ENCODE measurements around the gene CCL17. TPM values are rescaled to one million over a fixed set of nuclear protein-coding genes. Genes with fewer than 3 reads are reported as not detected.

CCL17 gene
- total and polyA plus RNA-seq, 10 of the 15 experiments (the other 5 are each of a cell fraction or from before 2014, with no cell fraction given), result 1.2 to 84.9 (median 34.2) TPM

DNA sequence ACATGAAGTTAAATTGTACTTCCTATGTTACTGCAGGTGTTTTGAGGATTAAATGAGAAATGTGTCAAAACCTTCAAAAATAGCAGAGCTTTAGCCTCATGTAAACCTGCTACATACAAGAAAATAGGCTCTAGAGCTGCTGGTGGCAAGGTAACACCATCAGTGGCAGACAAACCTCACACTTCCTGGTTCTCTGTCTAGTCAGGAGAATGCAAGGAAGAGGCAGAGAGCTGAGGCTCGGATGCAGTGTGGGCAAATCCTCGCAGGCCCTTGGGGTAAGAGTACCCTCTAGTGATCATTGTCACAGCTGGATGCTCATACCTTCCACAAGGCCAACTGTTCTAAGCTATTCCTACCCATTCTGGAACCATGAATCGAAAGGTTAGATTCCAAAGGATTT is 28.4 kb downstream of the CCL17 start (continued):
- TF ChIP-seq, protein P1, sequence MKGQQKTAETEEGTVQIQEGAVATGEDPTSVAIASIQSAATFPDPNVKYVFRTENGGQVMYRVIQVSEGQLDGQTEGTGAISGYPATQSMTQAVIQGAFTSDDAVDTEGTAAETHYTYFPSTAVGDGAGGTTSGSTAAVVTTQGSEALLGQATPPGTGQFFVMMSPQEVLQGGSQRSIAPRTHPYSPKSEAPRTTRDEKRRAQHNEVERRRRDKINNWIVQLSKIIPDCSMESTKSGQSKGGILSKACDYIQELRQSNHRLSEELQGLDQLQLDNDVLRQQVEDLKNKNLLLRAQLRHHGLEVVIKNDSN (IDR thresholded peaks at IDR 0.05; ENCODE audit: borderline replicate concordance, extremely low read length, insufficient read depth, low read depth, low read length), result no peak
- TF ChIP-seq MYC (IDR thresholded peaks at IDR 0.05; ENCODE audit: insufficient read depth, insufficient read length, insufficient replicate concordance, low read length, severe bottlenecking) (no peak), SPI1 (IDR thresholded peaks at IDR 0.05; ENCODE audit: borderline replicate concordance, insufficient read depth, low read depth, low read length) (no peak), IKZF1 (conservative IDR thresholded peaks at IDR 0.05) (no peak), DPF2 (IDR thresholded peaks at IDR 0.05) (no peak), ASH2L (IDR thresholded peaks at IDR 0.05; ENCODE audit: borderline replicate concordance, low read depth) (no peak), FOXK2 (IDR thresholded peaks at IDR 0.05) (no peak)
- TF ChIP-seq, protein P2, sequence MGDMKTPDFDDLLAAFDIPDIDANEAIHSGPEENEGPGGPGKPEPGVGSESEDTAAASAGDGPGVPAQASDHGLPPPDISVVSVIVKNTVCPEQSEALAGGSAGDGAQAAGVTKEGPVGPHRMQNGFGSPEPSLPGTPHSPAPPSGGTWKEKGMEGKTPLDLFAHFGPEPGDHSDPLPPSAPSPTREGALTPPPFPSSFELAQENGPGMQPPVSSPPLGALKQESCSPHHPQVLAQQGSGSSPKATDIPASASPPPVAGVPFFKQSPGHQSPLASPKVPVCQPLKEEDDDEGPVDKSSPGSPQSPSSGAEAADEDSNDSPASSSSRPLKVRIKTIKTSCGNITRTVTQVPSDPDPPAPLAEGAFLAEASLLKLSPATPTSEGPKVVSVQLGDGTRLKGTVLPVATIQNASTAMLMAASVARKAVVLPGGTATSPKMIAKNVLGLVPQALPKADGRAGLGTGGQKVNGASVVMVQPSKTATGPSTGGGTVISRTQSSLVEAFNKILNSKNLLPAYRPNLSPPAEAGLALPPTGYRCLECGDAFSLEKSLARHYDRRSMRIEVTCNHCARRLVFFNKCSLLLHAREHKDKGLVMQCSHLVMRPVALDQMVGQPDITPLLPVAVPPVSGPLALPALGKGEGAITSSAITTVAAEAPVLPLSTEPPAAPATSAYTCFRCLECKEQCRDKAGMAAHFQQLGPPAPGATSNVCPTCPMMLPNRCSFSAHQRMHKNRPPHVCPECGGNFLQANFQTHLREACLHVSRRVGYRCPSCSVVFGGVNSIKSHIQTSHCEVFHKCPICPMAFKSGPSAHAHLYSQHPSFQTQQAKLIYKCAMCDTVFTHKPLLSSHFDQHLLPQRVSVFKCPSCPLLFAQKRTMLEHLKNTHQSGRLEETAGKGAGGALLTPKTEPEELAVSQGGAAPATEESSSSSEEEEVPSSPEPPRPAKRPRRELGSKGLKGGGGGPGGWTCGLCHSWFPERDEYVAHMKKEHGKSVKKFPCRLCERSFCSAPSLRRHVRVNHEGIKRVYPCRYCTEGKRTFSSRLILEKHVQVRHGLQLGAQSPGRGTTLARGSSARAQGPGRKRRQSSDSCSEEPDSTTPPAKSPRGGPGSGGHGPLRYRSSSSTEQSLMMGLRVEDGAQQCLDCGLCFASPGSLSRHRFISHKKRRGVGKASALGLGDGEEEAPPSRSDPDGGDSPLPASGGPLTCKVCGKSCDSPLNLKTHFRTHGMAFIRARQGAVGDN (IDR thresholded peaks at IDR 0.05), result no peak
- TF ChIP-seq, protein P3, sequence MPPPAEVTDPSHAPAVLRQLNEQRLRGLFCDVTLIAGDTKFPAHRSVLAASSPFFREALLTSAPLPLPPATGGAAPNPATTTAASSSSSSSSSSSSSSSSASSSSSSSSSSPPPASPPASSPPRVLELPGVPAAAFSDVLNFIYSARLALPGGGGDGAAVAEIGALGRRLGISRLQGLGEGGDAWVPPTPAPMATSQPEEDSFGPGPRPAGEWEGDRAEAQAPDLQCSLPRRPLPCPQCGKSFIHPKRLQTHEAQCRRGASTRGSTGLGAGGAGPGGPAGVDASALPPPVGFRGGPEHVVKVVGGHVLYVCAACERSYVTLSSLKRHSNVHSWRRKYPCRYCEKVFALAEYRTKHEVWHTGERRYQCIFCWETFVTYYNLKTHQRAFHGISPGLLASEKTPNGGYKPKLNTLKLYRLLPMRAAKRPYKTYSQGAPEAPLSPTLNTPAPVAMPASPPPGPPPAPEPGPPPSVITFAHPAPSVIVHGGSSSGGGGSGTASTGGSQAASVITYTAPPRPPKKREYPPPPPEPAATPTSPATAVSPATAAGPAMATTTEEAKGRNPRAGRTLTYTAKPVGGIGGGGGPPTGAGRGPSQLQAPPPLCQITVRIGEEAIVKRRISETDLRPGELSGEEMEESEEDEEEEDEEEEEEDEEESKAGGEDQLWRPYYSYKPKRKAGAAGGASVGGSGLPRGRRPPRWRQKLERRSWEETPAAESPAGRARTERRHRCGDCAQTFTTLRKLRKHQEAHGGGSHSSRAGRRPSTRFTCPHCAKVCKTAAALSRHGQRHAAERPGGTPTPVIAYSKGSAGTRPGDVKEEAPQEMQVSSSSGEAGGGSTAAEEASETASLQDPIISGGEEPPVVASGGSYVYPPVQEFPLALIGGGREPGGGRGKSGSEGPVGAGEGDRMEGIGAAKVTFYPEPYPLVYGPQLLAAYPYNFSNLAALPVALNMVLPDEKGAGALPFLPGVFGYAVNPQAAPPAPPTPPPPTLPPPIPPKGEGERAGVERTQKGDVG (CRISPR knock-in tag; IDR thresholded peaks at IDR 0.05), result no peak
- TF ChIP-seq, protein P4, sequence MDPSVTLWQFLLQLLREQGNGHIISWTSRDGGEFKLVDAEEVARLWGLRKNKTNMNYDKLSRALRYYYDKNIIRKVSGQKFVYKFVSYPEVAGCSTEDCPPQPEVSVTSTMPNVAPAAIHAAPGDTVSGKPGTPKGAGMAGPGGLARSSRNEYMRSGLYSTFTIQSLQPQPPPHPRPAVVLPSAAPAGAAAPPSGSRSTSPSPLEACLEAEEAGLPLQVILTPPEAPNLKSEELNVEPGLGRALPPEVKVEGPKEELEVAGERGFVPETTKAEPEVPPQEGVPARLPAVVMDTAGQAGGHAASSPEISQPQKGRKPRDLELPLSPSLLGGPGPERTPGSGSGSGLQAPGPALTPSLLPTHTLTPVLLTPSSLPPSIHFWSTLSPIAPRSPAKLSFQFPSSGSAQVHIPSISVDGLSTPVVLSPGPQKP (IDR thresholded peaks at IDR 0.05; ENCODE audit: low read depth, low read length), result no peak
- TF ChIP-seq, protein P5, sequence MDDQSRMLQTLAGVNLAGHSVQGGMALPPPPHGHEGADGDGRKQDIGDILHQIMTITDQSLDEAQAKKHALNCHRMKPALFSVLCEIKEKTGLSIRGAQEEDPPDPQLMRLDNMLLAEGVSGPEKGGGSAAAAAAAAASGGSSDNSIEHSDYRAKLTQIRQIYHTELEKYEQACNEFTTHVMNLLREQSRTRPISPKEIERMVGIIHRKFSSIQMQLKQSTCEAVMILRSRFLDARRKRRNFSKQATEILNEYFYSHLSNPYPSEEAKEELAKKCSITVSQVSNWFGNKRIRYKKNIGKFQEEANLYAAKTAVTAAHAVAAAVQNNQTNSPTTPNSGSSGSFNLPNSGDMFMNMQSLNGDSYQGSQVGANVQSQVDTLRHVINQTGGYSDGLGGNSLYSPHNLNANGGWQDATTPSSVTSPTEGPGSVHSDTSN (IDR thresholded peaks at IDR 0.05; ENCODE audit: insufficient replicate concordance, low read depth, low read length), result no peak
